Ectodermal cell (in vitro differentiated cells): Measurements from ENCODE around the gene NPIPA3. TPM values are rescaled to one million over a fixed set of nuclear protein-coding genes. Genes with fewer than 3 reads are reported as not detected.
"Not testable (repeated sequence)": the region's sequence is repeated elsewhere in the genome, so short reads cannot be mapped to it uniquely, and the experiment has no call there.

Source experiments
- H3K27ac ChIP-seq: 2 replicates; pipeline ENCODE4 v1.7.0; 2013; ENCODE audit warnings: mild to moderate bottlenecking, low read depth, low read length; ENCODE audit not compliant: insufficient read depth, poor library complexity, severe bottlenecking
- H3K27me3 ChIP-seq: 2 replicates; pipeline ENCODE4 v1.7.0; 2013; ENCODE audit warnings: mild to moderate bottlenecking, low read length; ENCODE audit not compliant: insufficient read depth, control insufficient read depth, poor library complexity, severe bottlenecking
- H3K36me3 ChIP-seq: one replicate; pipeline ENCODE4 v1.7.0; 2013; ENCODE audit warnings: low read length; ENCODE audit not compliant: control insufficient read depth, insufficient read depth
- H3K4me1 ChIP-seq: one replicate; pipeline ENCODE4 v1.7.0; 2013; ENCODE audit warnings: low read length; ENCODE audit not compliant: control insufficient read depth, insufficient read depth
- H3K4me3 ChIP-seq: 2 replicates; pipeline ENCODE4 v1.7.0; 2013; ENCODE audit warnings: low read depth, low read length, control low read depth; ENCODE audit not compliant: insufficient read depth
- H3K9me3 ChIP-seq: 2 replicates; pipeline ENCODE4 v1.7.0; 2013; ENCODE audit warnings: mild to moderate bottlenecking, low read length, moderate library complexity; ENCODE audit not compliant: control insufficient read depth
- WGBS, 2 experiments: methylation state at CpG; one replicate each; pipeline ENCODE4 v1.1.7; 2013; ENCODE audit warnings: missing lambda C conversion rate in 2 of 2; 5-methylcytosine and 5-hydroxymethylcytosine counted together
- polyA plus RNA-seq, 4 experiments: library from polyadenylated mRNA; stranded (reverse); fragments of 50-300 nt; gene quantifications; one replicate each; pipeline ENCODE4 v1.2.3, GENCODE V29; 2013

The NPIPA3 gene
- 6.4 TPM for polyA plus RNA-seq (2013, experiment 1 of 4)
- polyA plus RNA-seq (2013, experiment 2 of 4) = 3.1 TPM
- polyA plus RNA-seq (2013, experiment 3 of 4) = 3.1 TPM
- polyA plus RNA-seq (2013, experiment 4 of 4) = 5.5 TPM

DNA sequence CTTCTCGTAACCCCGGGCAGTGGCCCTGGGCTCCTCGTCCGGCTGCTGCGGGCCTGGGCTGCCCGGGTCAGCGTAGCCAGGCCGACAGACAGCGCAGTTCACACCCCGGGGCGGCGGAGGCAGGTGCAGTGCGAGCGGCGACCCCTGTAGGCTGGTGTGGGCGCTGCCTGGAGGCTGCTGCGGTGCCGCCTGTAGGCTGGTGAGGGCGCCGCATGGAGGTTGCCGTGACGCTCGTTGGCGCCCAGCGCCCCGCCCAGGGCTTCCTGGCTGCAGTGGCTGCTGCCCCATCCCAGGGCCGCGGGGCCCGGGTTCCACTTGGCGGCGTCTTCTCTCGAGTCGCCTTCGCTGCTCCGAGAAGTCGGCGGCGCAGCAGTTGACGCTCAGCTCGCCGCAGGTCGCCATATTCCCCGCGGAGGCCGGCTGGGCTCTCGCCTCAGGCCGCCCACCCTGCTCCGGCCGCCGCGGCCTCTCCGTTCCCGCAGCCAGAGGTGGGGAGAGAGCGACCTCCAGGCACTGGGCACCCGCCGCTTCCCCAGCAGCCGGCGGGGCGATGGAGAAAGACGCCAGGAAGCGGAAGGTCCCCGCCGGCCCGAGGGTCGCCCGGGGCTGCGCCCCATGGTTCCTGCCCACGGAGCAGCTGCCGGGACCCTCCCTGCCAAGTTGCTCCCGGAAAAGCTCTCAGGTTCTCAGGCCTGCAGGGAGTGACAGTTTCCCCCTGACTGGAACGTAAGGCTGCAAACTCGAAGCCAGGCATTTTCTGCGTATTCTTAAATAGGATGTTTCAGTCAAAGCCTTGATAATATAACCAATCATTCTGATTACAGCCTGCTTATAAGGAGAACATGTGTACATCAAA lies at the start of gene NPIPA3:
Gene NPIPA3, plus strand, starts transcription at position 256 of the 856 bp plus-strand sequence. CDS start 5,533 bp downstream, outside the sequence.
- no CpG with 5 or more reads among the region's 73 CpGs for WGBS, 2 experiments
- not testable (repeated sequence) for H3K9me3 ChIP-seq, H3K4me3 ChIP-seq, H3K27me3 ChIP-seq, H3K4me1 ChIP-seq, H3K27ac ChIP-seq, H3K36me3 ChIP-seq

DNA sequence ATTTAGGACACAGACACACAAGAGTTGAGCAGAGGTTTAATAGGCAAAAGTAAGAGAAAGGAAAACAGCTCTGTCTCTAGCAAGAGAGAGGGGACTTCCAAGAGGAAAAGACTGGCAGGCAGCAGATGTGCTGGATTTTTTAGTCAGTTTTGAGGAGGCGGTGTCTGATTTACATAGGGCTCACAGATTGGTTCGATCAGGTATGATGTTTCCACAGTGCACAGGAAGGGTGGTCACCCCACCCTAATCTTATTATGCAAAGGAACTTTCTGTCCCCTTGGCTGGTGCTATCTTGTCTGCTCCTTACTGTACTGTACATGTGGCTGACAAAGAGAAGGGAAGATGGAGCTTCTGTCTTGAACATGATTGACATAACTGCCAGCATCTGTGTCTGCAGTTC lies 45.1 kb upstream of the NPIPA3 start:
- Histone ChIP-seq H3K4me1 (no peaks in the 10 kb centered on the region), H3K27me3 (no peaks in the 10 kb centered on the region), H3K27ac (no peak overlapping the region), H3K9me3 (no peaks in the 10 kb centered on the region), H3K36me3 (peaks cover 33% of the 10 kb centered on the region), H3K4me3 (no peak overlapping the region)
- WGBS, 2 experiments = 96 to 97% methylated on average over 2 of the region's 2 CpGs

DNA sequence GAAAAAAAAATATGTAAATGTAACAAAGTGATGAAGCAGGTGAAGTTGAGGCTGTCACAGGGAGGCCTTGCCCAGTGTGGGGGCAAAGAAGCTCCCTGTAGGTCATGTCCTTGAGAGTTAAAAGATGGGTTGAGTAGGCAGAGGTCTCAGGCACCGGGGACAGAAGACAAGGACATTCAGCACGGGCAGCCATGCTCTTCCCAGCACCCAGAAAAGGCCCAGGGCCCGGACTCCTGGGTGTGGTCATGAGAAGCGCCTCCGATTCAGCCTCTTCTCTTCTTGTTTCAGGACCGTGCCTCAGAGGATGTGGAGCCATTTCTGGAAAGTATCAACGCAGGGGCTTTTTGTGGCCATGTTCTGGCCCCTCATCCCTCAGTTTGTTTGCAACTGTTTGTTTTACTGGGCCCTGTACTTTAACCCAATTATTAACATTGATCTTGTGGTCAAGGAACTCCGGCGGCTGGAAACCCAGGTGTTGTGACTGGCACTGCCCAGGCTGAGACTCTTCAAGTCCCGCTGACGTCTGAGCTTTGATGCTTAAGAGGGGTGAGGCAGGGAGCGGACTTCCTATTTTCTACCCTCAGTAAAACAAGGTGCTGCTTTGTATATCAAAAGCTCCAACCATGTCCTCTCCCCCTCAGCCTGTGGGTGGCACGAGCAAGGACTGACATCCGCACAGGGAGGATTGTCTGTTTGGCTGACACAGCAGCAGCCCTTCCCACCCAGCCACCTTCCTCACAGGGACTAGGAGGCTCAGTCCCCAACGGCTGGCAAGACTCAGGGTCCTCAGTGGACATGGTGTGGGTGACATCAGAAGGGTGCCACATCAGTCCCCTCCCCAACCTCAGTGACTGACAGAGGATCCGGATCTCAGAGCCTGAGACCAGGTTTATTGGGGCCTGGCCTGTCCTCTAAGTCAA lies 35.6 kb upstream of the NPIPA3 start:
- Histone ChIP-seq H3K27ac (no peak overlapping the region), H3K36me3 (peaks cover 28% of the 10 kb centered on the region), H3K27me3 (no peaks in the 10 kb centered on the region), H3K9me3 (no peaks in the 10 kb centered on the region), H3K4me1 (no peaks in the 10 kb centered on the region), H3K4me3 (no peak overlapping the region)
- WGBS, 2 experiments = 91 to 92% methylated on average over 16 of the region's 16 CpGs

DNA sequence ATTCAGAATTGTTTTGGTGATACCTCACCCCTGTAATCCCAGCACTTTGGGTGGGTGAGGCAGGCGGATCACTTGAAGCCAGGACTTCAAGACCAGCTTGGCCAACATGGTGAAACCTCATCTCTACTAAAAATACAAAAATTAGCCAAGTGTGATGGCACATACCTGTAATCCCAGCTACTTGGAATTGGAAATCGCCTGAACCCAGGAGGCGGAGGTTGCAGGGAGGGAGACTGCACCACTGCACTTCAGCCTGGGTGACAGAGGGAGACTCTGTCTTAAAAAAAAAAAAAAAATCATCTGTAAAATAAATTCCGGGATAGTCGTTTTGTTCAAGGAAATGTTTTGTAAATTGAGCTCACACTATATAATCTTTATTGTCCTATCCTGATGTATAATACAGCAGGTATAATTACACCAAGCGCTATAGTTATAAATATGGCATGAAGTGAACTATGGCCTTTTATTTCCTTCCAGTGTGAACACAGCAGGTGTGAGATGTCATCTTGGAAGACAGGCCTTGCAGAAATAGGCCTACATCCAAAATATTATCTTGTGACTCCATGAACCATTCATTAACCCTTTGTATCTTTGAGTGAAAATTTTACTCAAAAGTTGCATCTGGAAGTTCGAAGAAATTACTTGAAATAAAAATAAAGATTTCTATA lies 34.5 kb upstream of the NPIPA3 start:
- H3K36me3 ChIP-seq = peaks cover 26% of the 10 kb centered on the region
- no peak overlapping the region for H3K27ac ChIP-seq
- no peaks in the 10 kb centered on the region for H3K27me3 ChIP-seq
- no peak overlapping the region for H3K4me3 ChIP-seq
- no peaks in the 10 kb centered on the region for H3K4me1 ChIP-seq
- no peaks in the 10 kb centered on the region for H3K9me3 ChIP-seq
- 90 to 94% methylated on average over 4 of the region's 7 CpGs for WGBS, 2 experiments

DNA sequence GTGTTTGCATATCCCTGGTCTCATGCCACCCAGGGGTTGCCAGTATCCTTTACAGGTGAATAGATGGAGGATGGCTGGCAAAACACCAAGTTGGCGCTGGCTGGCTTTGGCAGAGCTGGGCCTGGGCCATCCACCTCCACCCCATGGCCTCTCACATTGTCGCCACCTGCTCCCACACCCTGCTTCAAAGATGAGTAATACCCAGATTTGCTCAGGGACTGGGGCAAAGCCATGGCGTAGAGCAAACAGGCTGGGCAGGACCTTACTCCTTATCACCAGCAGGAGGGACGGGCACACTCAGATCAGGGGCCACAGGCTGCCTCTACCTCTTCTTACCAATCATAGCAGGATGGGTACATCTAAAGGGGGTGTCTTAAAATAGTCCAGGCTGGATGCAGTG lies 33.4 kb upstream of the NPIPA3 start:
- WGBS, 2 experiments = 93% methylated on average over 4 of the region's 4 CpGs

DNA sequence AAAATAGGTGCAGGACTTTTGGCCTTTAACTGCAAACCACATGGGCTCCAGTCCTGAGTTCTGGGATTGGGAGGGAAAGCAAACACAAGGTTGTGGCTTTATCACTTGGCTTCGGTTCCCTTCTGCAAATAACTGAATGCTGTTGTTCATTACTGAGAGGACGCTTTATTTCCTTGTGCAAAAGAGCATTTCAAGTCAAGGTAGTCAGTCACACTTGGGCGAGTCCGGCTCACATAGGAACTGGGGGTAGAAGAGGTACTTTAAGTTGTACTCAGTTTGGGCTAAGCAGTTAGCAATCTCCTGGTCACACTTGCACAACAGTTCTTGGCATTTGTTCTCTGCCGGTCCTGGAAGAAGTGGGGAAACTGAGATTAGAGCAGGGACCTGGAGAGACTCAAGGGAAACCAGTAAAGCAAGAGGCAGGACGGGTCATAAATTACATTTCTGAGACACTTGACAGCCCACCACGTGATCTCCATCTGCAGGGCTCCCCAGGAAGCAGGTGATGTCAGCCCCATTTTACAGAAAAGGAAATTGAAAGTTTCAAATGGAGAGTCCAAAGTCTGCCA lies 30.7 kb upstream of the NPIPA3 start:
- no peaks in the 10 kb centered on the region for H3K9me3 ChIP-seq
- no peak overlapping the region for H3K27ac ChIP-seq
- H3K4me3 ChIP-seq = no peak overlapping the region
- no peaks in the 10 kb centered on the region for H3K4me1 ChIP-seq
- 82 to 85% methylated on average over 7 of the region's 7 CpGs for WGBS, 2 experiments
- H3K27me3 ChIP-seq = no peaks in the 10 kb centered on the region
- H3K36me3 ChIP-seq = no peaks in the 10 kb centered on the region

More for the DNA sequence above, 33.4 kb upstream of the NPIPA3 start:
- no peak overlapping the region for H3K4me3 ChIP-seq
- no peaks in the 10 kb centered on the region for H3K27me3 ChIP-seq
- no peaks in the 10 kb centered on the region for H3K4me1 ChIP-seq
- H3K9me3 ChIP-seq = no peaks in the 10 kb centered on the region
- no peak overlapping the region for H3K27ac ChIP-seq
- H3K36me3 ChIP-seq = peaks cover 18% of the 10 kb centered on the region

DNA sequence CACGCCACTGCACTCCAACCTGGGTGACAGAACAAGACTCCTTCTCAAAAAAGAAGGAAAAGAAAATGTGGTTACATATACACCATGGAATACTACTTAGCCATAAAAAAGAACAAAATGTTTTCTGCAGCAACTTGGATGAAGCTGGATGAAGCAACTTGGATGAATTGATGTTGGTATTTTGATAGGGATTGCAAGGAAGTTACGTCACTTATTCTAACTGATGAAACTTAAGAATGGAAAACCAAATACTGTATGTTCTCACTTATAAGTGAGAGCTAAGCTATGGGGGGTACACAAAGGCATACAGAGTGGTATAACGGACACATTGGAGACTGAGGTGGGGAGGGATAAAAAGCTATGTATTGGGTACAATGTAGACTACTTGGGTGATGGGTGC lies 26.6 kb upstream of the NPIPA3 start:
- H3K36me3 ChIP-seq = no peaks in the 10 kb centered on the region
- no peaks in the 10 kb centered on the region for H3K9me3 ChIP-seq

DNA sequence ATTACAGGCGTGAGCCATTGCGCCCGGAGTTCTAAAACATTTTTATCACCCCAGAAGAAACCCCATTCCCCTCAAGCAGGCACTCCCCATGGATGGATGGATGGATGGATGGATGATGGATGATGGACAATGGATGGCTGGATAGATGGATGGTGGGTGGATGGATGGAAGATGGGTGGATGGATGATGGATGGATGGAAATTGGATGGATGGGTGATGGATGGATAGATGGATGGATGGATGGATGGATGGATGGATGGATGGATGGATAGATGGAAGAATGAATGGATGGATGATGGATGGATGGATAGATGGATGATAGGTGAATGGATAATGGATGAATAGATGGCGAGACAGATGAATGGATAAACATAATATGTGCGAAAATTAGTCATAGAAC lies 25.6 kb upstream of the NPIPA3 start:
- no peaks in the 10 kb centered on the region for H3K4me1 ChIP-seq
- H3K36me3 ChIP-seq = no peaks in the 10 kb centered on the region
- WGBS, 2 experiments = 94 to 97% methylated on average over 5 of the region's 5 CpGs
- H3K27ac ChIP-seq = no peak overlapping the region
- H3K4me3 ChIP-seq = no peak overlapping the region
- H3K9me3 ChIP-seq = no peaks in the 10 kb centered on the region
- no peaks in the 10 kb centered on the region for H3K27me3 ChIP-seq

More for the DNA sequence above, 26.6 kb upstream of the NPIPA3 start:
- Histone ChIP-seq H3K27me3 (no peaks in the 10 kb centered on the region), H3K4me1 (no peaks in the 10 kb centered on the region), H3K4me3 (no peak overlapping the region), H3K27ac (no peak overlapping the region)
- 87 to 90% methylated on average over 3 of the region's 3 CpGs for WGBS, 2 experiments

DNA sequence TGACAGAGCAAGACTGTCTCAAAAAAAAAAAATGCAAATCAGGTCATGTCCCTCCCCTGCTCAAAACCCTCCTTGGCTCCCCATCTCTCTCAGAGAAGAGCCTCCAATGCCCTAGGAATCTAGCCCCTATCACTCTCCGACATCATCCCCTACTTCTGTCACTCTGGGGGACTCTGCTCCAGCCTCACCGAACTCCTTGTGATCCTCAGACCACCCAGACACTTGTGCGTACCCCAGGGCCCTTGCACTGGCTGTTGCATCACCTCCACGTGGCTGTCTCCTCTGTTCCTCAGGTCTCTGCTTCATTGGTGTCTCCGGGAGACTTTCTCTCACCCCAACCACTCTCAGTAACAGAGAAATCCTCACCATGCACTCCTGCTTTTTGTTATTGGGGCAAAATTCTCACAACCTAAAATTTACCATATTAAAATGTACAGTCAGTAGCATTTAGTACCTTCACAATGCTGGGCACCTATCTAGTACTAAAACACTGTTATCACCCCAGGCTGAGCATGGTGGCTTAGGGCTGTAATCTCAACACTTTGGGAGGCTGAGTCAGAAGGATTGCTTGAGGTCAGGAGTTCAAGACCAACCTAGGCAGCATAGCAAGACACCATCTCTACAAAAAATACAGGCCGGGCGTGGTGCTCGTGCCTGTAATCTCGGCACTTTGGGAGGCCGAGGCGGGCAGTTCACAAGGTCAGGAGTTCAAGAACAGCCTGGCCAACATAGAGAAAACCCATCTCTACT lies 24.3 kb upstream of the NPIPA3 start:
- Histone ChIP-seq H3K9me3 (no peaks in the 10 kb centered on the region), H3K4me3 (no peak overlapping the region), H3K27ac (no peak overlapping the region), H3K36me3 (no peaks in the 10 kb centered on the region), H3K27me3 (no peaks in the 10 kb centered on the region), H3K4me1 (no peaks in the 10 kb centered on the region)
- WGBS, 2 experiments = 75 to 79% methylated on average over 11 of the region's 11 CpGs
